Mononuclear cell (primary cell): ENCODE data around the gene ADGRL2. TPM values are rescaled to one million over a fixed set of nuclear protein-coding genes. Genes with fewer than 3 reads are reported as not detected.

Experiments
- H3K27me3 ChIP-seq: 2 replicates; pipeline ENCODE4 v1.6.0; 2011; ENCODE audit warnings: low read length, control low read depth; ENCODE audit not compliant: insufficient read depth
- H3K4me1 ChIP-seq: 2 replicates; pipeline ENCODE4 v1.5.1; 2011; ENCODE audit warnings: mild to moderate bottlenecking, low read length, control low read depth; ENCODE audit not compliant: insufficient read depth
- H3K4me3 ChIP-seq: 2 replicates; pipeline ENCODE4 v1.5.1; 2011; ENCODE audit warnings: mild to moderate bottlenecking, low read length, moderate library complexity
- H3K9me3 ChIP-seq: 2 replicates; pipeline ENCODE4 v1.5.1; 2011; ENCODE audit warnings: low read depth, mild to moderate bottlenecking, control low read depth, low read length
- total RNA-seq: library from RNA; depleted of rRNA; stranded (reverse); fragments of >200 nt; gene quantifications from one replicate; pipeline ENCODE4 v1.2.3, GENCODE V29; 2012

Gene ADGRL2
- total RNA-seq, 1 donor, result not detected

DNA sequence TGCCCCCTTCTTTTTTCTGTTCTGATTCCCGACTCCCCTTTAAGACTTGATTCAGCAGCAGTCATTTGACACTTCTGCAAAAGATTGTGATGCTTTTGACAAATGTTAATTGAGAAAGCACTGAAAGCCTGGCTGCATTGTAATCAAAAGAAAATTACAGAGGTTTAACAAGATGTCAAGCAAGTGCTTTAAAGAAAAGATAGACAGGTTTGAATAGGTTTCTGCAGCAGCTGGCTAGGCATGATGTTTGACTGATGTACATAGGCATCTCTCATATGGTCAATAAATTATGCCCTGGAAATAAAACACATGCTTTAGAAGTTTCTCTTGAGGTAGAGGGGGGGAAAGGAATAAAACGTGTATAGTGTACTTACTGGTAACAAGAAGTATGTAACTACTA lies 147.8 kb downstream of the ADGRL2 start:
- no peaks in the 10 kb centered on the region for H3K4me1 ChIP-seq
- H3K4me3 ChIP-seq, result no peak overlapping the region
- no peaks in the 10 kb centered on the region for H3K27me3 ChIP-seq
- no peaks in the 10 kb centered on the region for H3K9me3 ChIP-seq

DNA sequence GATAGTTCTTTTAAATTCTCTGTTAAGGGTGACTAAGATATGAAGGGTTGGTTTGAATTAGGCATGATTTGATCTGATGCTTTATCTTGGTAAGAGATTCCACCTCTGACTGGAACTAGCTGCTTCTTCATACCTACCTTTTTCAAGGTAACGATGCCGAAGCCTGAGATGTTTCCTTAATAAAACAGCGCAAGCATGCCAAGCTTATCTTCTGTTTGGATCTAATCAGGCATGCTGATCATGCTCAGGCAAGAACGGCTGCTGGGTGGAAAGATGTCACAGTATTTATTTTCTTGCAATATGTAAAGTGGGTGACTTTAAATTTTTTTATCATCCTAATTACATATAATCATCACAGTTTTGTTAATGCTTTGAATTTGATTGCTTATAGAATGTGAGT lies 148.7 kb downstream of the ADGRL2 start:
- H3K4me1 ChIP-seq, result no peaks in the 10 kb centered on the region
- no peak overlapping the region for H3K4me3 ChIP-seq
- H3K9me3 ChIP-seq, result no peaks in the 10 kb centered on the region
- no peaks in the 10 kb centered on the region for H3K27me3 ChIP-seq

- Histone ChIP-seq H3K4me3 (no peak overlapping the region), H3K9me3 (no peaks in the 10 kb centered on the region), H3K27me3 (no peaks in the 10 kb centered on the region), H3K4me1 (no peaks in the 10 kb centered on the region)
Measured at GRCh38 chr1:81950037-81950436, 149.3 kb downstream of the ADGRL2 start.

DNA sequence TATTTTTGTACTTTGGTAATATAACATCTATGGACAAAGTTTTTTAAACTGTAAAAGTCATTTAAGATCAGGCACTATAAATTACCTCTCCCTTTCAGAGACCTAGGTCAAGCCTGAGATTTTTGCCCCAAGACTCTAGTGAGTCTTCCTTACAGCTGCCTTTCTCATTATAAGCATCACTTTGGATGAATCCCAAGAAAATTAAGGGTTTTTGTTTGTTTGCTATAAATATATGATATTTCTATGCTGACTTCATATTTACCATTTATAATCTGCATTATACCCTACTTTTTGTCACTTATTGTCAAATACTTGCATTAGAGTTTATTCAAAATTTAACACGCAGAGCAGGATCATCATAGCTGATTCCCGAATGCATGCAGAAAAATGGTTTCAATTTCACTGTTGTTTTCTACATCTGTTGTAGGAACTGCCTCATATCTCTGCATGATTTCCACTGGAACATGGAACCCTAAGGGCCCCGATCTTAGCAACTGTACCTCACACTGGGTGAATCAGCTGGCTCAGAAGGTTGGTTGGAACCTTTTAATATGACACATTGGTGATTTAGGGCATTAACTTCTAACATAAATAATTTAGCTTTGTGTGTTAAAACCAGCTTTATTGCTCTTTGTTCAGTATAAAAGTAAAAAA lies 150.0 kb downstream of the ADGRL2 start:
- H3K4me1 ChIP-seq, result no peaks in the 10 kb centered on the region
- H3K4me3 ChIP-seq, result no peak overlapping the region
- H3K9me3 ChIP-seq, result no peaks in the 10 kb centered on the region
- no peaks in the 10 kb centered on the region for H3K27me3 ChIP-seq

DNA sequence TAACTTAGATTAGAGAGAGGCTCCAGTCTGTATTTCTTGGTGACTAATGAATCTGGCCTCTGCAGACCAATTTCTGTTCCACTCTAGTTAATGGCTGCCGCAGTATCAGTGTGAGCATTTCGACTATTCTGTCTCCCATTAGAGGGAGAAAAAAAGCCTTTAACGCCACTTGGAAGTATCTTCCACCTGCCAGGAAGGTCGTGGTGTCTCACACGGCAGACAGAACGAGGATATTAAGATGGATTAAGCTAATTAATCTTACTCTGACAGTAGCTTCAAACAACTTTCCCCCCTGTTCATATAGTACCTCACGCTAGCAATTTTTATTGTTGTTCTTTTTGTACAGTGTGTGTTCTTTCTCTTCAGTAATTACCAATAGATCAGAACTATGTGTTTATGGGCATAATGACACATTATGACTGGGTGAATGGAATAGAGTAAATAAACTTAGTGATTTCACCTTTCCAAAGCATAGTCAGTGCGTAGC lies 153.8 kb downstream of the ADGRL2 start:
- Histone ChIP-seq H3K9me3 (no peaks in the 10 kb centered on the region), H3K27me3 (no peaks in the 10 kb centered on the region), H3K4me3 (no peak overlapping the region), H3K4me1 (no peaks in the 10 kb centered on the region)

DNA sequence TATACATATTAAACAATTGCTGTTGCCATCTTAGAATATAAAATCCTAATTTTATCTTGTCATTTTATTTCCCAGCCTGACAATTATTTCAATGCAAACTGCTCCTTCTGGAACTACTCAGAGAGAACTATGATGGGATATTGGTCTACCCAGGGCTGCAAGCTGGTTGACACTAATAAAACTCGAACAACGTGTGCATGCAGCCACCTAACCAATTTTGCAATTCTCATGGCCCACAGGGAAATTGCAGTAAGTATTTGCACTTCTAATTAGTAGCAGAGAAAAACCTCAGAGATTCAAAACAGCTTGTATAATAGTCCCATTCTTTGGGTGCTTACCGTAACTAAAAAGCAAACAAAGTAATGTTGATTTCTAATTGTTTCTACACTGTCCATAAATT lies 167.2 kb downstream of the ADGRL2 start:
- no peaks in the 10 kb centered on the region for H3K9me3 ChIP-seq
- H3K27me3 ChIP-seq, result no peaks in the 10 kb centered on the region
- H3K4me1 ChIP-seq, result no peaks in the 10 kb centered on the region
- no peak overlapping the region for H3K4me3 ChIP-seq

DNA sequence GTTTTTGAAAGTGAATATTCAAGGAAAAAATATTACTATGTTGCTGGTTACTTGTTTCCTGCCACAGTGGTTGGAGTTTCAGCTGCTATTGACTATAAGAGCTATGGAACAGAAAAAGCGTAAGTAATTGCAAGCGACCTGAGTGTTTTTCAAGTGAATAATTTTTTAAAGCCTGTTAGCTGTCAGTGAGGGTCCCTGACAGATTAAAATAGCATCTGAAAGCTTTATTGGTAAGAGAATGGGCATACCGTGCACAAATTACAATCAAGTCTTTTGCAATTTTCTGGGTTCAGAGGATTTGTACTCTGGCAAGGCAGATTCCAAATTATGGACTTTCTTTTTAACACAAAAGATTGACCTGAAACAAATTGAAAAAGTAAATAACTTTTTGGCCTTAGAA lies 169.7 kb downstream of the ADGRL2 start:
- no peak overlapping the region for H3K4me3 ChIP-seq
- H3K4me1 ChIP-seq, result no peaks in the 10 kb centered on the region
- H3K27me3 ChIP-seq, result no peaks in the 10 kb centered on the region
- H3K9me3 ChIP-seq, result no peaks in the 10 kb centered on the region

- Histone ChIP-seq H3K4me1 (no peaks in the 10 kb centered on the region), H3K27me3 (no peaks in the 10 kb centered on the region), H3K9me3 (no peaks in the 10 kb centered on the region), H3K4me3 (no peak overlapping the region)
Measured at GRCh38 chr1:81974222-81974841, 173.6 kb downstream of the ADGRL2 start.

- Histone ChIP-seq H3K9me3 (no peaks in the 10 kb centered on the region), H3K4me1 (no peaks in the 10 kb centered on the region), H3K4me3 (no peak overlapping the region), H3K27me3 (no peaks in the 10 kb centered on the region)
Measured at GRCh38 chr1:81974883-81975555, 174.3 kb downstream of the ADGRL2 start.

- no peaks in the 10 kb centered on the region for H3K27me3 ChIP-seq
- H3K4me3 ChIP-seq, result no peak overlapping the region
- H3K9me3 ChIP-seq, result no peaks in the 10 kb centered on the region
- no peaks in the 10 kb centered on the region for H3K4me1 ChIP-seq
Measured at GRCh38 chr1:81976539-81976938, 175.8 kb downstream of the ADGRL2 start.

DNA sequence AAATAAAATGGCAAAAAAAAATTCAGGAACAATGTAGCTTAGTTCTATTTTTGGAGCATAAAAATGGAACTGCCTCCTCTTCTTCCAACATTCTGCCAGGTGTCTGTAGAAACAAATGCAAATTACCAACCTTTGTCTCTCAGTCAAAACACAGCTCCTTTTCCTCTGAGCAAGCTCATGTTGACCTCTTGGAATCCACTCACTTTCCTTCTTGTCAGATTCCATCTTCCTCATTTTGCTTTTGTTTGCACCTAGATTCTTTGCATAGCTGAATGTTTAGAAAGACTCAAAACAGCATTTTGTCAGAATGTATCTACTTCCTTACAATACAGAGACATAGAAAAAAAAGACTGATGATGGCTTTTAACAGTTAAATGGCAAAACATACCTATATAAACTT lies 178.2 kb downstream of the ADGRL2 start:
- Histone ChIP-seq H3K9me3 (no peaks in the 10 kb centered on the region), H3K27me3 (no peaks in the 10 kb centered on the region), H3K4me1 (no peaks in the 10 kb centered on the region), H3K4me3 (no peak overlapping the region)

- Histone ChIP-seq H3K4me1 (no peaks in the 10 kb centered on the region), H3K27me3 (no peaks in the 10 kb centered on the region), H3K9me3 (no peaks in the 10 kb centered on the region), H3K4me3 (no peak overlapping the region)
Measured at GRCh38 chr1:81982523-81982922, 181.8 kb downstream of the ADGRL2 start.

DNA sequence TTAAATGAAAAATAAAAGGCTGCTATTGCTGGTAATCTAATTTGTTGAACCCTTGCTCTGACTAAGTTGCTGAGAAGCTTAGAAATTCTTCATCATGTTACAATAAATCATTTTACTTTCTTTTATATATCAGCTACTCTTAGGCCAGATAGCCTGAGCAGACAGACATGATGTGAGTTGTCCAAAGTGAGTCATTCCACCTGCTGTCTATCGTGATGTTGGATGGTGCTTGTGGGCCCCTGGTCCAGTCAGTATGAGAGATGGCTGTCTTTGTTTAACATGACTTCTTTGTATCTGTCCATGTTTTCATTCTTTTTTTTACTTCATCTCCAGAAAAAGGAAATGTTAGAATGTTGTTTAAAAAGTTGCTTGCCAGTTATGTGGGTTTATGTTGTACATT lies 188.8 kb downstream of the ADGRL2 start:
- Histone ChIP-seq H3K4me1 (no peaks in the 10 kb centered on the region), H3K27me3 (no peaks in the 10 kb centered on the region), H3K4me3 (no peak overlapping the region), H3K9me3 (no peaks in the 10 kb centered on the region)

DNA sequence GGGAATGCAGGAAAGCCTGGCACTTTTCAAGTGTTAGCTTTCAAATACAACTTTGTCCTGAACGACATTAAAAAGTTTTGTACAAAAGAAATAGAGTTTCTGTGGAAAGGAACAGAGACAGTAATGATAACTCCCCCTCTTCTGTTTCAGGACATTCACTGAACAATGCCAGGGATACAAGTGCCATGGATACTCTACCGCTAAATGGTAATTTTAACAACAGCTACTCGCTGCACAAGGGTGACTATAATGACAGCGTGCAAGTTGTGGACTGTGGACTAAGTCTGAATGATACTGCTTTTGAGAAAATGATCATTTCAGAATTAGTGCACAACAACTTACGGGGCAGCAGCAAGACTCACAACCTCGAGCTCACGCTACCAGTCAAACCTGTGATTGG lies 189.5 kb downstream of the ADGRL2 start:
- Histone ChIP-seq H3K4me3 (no peak overlapping the region), H3K4me1 (no peaks in the 10 kb centered on the region), H3K9me3 (no peaks in the 10 kb centered on the region), H3K27me3 (no peaks in the 10 kb centered on the region)

- no peaks in the 10 kb centered on the region for H3K27me3 ChIP-seq
Measured at GRCh38 chr1:81998165-81998564, 197.4 kb downstream of the ADGRL2 start.

GRCh38 chr1:81999364-81999763 lies 198.6 kb downstream of the ADGRL2 start:
- no peaks in the 10 kb centered on the region for H3K9me3 ChIP-seq
- H3K4me1 ChIP-seq, result no peaks in the 10 kb centered on the region
- H3K27me3 ChIP-seq, result no peaks in the 10 kb centered on the region
- no peak overlapping the region for H3K4me3 ChIP-seq

More at GRCh38 chr1:81998165-81998564, 197.4 kb downstream of the ADGRL2 start:
- Histone ChIP-seq H3K4me1 (no peaks in the 10 kb centered on the region), H3K9me3 (no peaks in the 10 kb centered on the region), H3K4me3 (no peak overlapping the region)
